ENCODE measurements around the gene GRK4.
A peak's percentile ranks its signal among the peaks of the same experiment; 100 is the strongest.
"Not testable (repeated sequence)": the region's sequence is repeated elsewhere in the genome, so short reads cannot be mapped to it uniquely, and the experiment has no call there.

The GRK4 gene

GRCh38 chr4:2930758-2931511 lies 32.4 kb upstream of the GRK4 start:
- no peak for DNase-seq (ENCODE audit: low read depth)

- no peak for DNase-seq (ENCODE audit: low read depth)
Observed at GRCh38 chr4:2931512-2932301, 31.7 kb upstream of the GRK4 start.

DNA sequence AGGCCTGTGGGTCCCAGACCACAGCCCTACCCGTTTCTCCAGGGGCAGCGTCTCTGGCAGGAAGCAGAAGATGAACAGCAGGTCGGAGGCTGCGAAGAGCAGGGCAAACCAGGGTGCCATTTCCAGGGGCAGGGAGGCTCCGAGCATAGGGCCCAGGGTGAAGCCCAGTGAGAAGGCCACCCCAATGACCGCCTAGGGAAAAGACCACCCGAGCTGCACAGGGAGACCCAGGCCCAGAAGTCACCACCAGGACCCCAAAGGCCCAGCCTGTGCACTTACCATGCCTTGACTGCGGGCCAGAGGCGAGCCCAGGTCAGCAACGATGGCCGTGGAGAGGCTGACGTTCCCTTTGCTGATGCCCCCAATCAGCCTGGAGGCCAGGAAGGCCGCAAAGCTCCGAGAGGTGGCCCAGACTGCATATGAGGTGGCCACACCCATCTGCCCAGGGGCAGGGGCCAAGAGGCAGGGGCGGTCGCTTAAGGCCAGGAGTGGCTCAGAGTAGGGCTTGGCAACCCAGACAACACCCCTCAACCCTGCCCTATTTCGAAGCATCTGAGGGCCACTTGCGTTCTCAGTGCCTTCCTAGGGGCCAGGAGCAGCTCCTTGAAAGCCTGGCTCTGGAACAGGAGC lies 30.9 kb upstream of the GRK4 start:
- DNase-seq (ENCODE audit: low read depth), result no peak

- DNase-seq (ENCODE audit: low read depth), result no peak
Observed at GRCh38 chr4:2932951-2933565, 30.3 kb upstream of the GRK4 start.

DNA sequence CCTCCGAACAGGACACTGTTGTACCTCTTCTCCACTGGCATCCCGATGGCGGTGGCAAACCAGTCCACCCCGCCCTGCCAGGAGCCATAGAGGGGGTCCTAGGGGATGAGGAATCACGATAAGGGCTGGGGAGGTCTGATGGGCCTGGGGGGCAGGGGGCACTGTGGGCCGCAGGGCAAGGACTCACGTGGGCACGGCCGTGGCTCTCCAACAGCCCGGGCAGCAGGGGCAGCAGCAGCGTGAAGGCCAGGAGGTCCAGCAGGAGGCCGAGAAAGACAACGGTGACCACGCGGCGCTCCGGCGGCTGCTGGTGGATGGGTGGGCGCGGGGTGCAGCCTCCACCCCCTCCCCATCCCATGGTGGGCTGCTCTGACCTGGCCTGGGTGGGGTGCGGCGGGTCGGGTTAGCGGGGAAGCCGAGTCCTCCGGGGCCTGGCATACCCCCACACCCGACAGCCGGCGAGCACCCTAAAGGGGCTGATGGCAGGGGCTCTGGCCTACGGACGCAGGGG lies 29.8 kb upstream of the GRK4 start:
- no peak for DNase-seq (ENCODE audit: low read depth)

DNA sequence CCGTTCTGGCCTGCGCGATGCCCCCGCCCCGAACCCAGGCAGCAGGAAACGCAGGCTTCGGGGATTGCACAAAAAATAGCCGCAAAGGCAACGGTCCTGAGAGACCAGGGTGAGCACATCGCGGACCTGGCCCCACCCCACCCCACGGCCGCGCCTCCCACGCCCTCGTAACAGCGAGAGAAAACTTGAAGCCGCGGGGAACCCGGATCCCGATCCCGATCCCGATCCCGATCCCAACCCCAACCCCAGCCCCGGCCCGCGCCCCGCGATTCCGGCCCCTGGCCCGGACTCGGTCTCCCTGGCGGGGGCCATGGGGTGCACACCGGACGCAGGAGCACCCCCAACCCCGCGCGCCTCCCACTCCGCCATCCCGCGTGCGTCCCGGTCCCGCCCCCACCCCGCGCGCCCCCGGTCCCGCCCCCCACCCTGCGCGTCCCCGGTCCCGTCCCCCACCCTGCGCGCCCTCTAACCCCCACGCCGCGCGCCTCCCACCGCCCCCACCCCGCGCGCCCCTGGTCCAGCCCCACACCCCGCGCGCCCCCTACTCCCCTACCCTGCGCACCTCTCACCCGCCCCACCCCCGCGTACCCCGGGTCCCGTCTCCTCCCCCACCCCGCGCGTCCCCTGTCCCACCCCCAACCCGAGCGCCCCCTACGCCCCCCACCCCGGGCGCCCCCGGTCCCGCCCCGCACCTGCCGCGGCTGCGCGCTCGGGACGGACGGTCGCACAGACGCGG lies 29.1 kb upstream of the GRK4 start:
- DNase-seq (ENCODE audit: low read depth), result no peak

DNA sequence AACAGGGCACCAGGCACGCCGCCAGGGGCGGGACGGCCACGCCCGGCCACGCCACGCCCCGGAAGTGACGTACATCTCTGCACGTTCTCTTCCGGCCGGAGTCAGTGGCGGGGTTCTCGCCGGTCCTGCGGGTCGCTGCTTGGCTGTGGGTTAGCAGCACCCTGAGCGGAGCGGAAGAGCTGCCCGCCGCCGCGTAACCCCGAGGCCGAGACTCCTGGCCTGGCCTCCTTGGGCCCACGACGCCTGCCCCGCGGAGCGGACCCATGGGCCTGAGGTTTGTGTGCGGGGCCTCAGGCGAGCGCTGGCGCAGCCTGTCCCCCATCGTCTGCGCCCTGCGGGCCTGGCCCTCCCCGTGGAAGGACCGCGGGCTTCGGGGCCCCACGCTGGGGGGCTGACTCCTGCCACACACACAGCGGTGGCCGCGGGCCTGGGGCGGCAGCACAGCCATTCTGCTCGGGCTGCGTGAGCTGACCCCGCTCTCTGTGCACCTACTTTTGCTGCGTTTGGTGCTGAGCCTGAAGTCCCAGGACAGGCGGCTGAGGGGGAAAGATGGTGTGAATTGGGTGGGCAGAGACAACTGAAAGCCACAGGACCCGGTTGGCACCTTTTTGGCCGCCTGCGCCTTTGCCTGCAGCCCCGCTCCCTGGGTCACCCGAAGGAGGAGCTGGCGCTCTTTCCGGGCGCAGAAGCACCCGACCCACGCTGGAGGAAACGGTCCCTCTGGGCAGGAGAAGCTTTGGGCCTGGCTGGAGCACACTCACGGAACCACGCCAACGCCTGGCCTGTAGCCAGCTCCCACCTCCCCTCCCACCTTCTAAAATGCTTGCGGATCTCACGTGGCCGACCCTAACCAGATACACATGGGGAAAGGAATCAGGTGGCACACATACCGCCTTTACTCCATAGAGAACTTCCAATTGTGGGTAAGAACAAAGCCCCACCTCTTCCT lies 28.3 kb upstream of the GRK4 start:
- DNase-seq (ENCODE audit: low read depth), result peak; percentile 95

DNA sequence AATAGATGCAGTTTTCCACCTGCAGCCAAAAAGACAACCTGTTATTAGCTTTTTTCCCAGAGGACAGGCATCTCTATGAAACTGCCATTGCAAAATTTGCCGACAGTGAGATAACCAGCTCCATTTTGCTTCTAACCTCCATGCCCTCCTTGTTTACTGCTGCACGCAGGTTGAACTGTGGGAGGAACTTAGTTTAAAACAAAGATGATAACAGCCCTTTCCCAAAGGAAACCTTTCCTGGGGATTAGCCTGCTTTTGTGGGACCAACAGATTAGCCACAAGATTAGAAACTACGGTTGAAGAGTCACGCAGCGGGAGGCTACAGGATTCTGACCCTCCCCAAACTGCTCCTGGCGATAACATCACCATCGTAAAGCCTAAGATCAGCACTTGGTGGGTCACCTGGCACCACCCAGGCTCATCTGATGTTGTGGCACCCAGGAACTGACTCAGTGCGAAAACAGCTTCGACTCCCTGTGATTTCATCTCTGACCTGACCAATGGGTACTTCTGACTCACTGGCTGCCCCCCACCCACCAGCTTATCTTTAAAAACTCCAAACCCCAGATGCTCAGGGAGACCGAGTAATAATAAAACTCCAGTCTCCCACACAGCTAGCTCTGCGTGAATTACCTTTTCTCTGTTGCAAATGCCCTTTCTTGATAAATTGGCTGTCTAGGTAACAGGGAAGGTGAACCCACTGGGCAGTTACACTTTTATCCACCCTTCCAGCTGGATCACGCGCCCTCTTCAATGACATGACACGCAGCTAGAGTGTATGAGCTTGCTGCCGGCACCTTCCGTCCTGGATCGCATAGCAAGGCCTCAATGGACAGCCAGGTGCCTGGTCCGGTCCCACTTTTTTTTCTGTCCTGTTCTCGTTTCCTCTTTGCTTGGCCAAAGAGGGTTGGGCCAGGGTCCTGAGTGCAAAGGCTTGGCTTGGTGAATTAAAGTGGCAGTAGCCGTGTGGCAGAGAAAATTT lies 27.3 kb upstream of the GRK4 start:
- DNase-seq (ENCODE audit: low read depth), result peak; percentile 68

GRCh38 chr4:2936773-2937145 lies 26.6 kb upstream of the GRK4 start:
- no peak for DNase-seq (ENCODE audit: low read depth)

GRCh38 chr4:2937146-2937857 lies 26.1 kb upstream of the GRK4 start:
- DNase-seq (ENCODE audit: low read depth), result no peak

GRCh38 chr4:2937986-2938385 lies 25.4 kb upstream of the GRK4 start:
- DNase-seq (ENCODE audit: low read depth), result no peak

GRCh38 chr4:2938411-2938810 lies 25.0 kb upstream of the GRK4 start:
- DNase-seq (ENCODE audit: low read depth), result not testable (repeated sequence)

DNA sequence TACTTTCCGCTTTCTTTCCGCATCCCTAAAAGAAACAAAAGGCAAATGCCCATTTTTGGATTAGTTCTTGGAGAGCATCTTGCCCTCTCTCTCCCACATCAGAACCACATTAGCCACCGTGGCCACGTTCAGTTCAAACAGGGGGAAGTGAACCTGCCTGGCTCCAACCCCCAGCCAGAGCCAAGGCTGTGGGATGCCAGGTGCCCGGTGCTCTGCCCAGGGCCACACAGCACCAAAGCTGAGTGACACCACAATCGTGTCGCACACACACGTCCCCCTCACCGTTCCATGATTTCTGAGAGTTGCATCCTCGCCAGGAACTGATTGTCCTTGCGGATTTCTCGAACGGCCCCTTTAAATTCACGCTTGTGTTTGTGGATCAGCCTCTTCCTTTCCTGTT lies 24.5 kb upstream of the GRK4 start:
- no peak for DNase-seq (ENCODE audit: low read depth)

GRCh38 chr4:2939383-2940243 lies 23.8 kb upstream of the GRK4 start:
- DNase-seq (ENCODE audit: low read depth), result no peak

DNA sequence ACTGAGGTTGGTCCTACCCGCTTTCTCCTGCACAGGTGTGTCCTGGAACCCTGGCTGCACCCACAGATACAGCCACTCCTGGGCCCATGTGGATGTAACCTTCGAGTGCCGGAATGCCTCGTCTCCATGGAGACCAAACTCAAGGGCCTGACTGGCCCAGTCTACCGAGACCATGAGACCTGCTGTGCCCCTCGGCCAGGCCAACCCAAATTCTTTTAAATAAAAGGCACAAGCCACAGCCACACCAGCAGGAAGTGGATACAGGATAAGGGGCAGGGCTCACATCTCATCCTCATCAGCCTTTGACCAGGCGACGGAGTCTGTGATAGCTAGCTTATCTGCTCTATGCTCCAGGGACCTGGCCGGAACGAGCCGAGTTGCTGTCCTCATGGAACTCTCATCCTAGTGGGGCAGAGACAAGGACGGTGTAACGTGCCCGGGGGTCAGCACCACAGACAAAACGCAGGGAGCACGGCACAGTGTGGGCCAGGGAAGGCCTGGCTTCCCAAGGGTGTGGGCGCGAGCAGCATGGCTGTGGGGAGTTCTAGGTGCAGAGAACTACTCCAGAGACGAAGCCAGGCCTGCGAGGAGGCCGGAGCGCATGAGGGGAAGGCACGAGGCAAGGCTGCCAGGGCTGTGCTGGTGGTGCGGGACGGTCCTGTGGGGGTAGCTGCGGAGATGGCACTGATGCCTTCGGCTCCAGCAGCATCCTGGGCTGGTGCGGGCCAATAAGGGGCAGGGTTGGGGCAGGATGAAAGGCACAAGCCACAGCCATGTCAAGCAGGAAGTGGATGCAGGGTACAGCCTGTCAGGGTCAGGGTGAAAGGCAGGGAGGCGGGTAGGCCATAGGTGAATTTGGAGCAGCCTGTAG lies 22.9 kb upstream of the GRK4 start:
- DNase-seq (ENCODE audit: low read depth), result no peak

DNA sequence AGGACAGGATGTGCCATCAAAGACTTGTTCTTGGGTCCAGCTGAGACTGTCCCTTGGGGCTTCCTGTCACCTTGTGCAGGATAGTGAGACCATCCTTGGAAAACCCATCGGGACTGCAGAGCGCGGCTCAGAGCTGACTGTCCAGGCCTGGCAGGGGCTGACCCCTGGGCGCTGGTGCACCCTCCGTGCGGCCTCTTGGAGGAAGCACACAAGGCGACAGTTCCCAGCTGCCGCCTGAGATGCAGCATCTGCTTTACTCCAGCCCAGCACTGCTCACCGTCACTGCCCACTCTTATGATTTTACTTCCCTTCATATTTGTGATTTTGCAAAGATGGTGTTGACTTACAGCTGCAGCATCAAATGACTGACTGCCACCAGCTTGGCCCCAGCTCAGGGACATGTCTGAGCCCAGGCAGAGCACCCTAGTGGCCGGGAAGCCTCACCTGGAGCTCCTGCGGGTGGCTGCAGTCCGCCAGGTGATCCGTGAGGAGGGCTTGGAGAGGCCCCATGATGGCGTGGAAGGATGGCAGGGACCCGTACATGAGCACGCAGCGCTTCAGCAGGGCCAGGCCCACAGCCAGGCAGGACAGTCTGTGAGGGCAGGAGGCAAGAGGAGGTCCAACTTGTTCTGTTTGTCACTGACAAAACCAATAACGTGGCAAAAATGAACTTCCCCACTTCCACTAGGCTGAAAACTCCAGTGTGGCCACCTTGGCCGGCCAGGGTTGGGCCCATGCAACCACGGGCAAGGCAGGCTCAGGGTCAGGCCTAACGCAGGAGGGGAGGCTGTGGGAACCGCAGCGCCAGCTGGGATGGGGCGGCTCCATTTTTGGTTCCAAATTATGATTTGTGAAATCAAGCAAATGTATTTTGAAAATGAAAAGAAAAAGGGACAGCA lies 22.0 kb upstream of the GRK4 start:
- DNase-seq (ENCODE audit: low read depth), result no peak

Data from activated T-cell treated with anti-CD3 and anti-CD28 coated beads for 24 hours (primary cell).